ELR (cell line): ENCODE results near the gene CXorf51B.
"Not testable (repeated sequence)": the region's sequence is repeated elsewhere in the genome, so short reads cannot be mapped to it uniquely, and the experiment has no call there.

Experiments
- DNase-seq: peaks from one replicate; pipeline ENCODE4 v3.0.0-alpha.2; 2015; ENCODE audit warnings: low read depth

CXorf51B gene

GRCh38 chrX:146809471-146809870, at the start of gene CXorf51B:
CXorf51B (plus strand) TSS chrX:146809771; CDS start chrX:146809792, 21 bp downstream.
- DNase-seq = not testable (repeated sequence)

GRCh38 chrX:146814644-146815043, 5.1 kb downstream of the CXorf51B start, which contains the start of gene CXorf51A:
CXorf51A (minus strand) TSS chrX:146814744; CDS start chrX:146814723, 21 bp downstream.
- not testable (repeated sequence) for DNase-seq

- no peak for DNase-seq
Observed at GRCh38 chrX:146831994-146832393, 22.4 kb downstream of the CXorf51B start.

GRCh38 chrX:146854281-146854680, 44.7 kb downstream of the CXorf51B start:
- no peak for DNase-seq
